Thyroid gland (tissue), 4 donors: ENCODE data around the gene TSPAN4. TPM values are rescaled to one million over a fixed set of nuclear protein-coding genes. Genes with fewer than 3 reads are reported as not detected.
A peak's percentile ranks its signal among the peaks of the same experiment; 100 is the strongest.

ENCODE experiments used
- DNase-seq, 2 donors: peaks; one replicate each; pipeline ENCODE4 v3.0.0-alpha.2; 2019
- H3K27ac ChIP-seq, 3 donors: fragments of 200-600 bp; sonication (generic); 1 replicate in 2 of 3; 2 replicates in 1 of 3; pipeline ENCODE4 v1.5.1; 2016 to 2019; ENCODE audit warnings: mild to moderate bottlenecking in 1 of 3, moderate library complexity in 1 of 3
- H3K27me3 ChIP-seq: fragments of 200-600 bp; sonication (generic); one replicate; pipeline ENCODE4 v1.5.1; 2019
- H3K36me3 ChIP-seq, 2 donors: fragments of 200-600 bp; sonication (generic); one replicate each; pipeline ENCODE4 v1.5.1; 2016 to 2019
- H3K4me1 ChIP-seq, 2 donors: fragments of 200-600 bp; sonication (generic); one replicate each; pipeline ENCODE4 v1.5.1; 2017 to 2019
- H3K4me3 ChIP-seq, 3 donors: fragments of 200-600 bp; sonication (generic); replicated peaks in 1 of 3; 1 replicate in 2 of 3; 2 replicates in 1 of 3; pipeline ENCODE4 v1.5.1; 2016; ENCODE audit warnings: mild to moderate bottlenecking in 1 of 3
- H3K9me3 ChIP-seq: fragments of 200-600 bp; sonication (generic); one replicate; pipeline ENCODE4 v1.5.1; 2017
- CTCF ChIP-seq, 6 experiments: fragments of 200-600 bp in 3 of 6; fragments of 450-650 bp in 3 of 6; sonication (generic) in 3 of 6; IDR thresholded peaks; one replicate each; pipeline ENCODE4 v1.5.1; 2016 to 2019; ENCODE audit warnings: antibody characterized with exemption in 6 of 6, mild to moderate bottlenecking in 2 of 6, inconsistent platforms in 1 of 6, moderate library complexity in 1 of 6
- POLR2A ChIP-seq, 2 donors: fragments of 450-650 bp; IDR thresholded peaks; one replicate each; pipeline ENCODE4 v1.6.1; 2017; ENCODE audit warnings: antibody characterized with exemption in 2 of 2, mild to moderate bottlenecking in 2 of 2, moderate library complexity in 1 of 2
- WGBS, 2 donors: methylation state at CpG; one replicate each; pipeline ENCODE4 v1.1.5; 2017; 5-methylcytosine and 5-hydroxymethylcytosine counted together
- intact Hi-C: fragments of 100-400 bp; cut with DNase I; formaldehyde crosslinking; loops from one replicate; pipeline ENCODE4 v1.15.1; 2023
- total RNA-seq, 4 donors: library from RNA; depleted of rRNA; stranded (reverse); fragments of >200 nt; gene quantifications; one replicate each; pipeline ENCODE4 v1.2.3, GENCODE V29; 2016

Gene TSPAN4
- total RNA-seq, 4 donors from 2014 or later: 86.1 to 127 (median 107) TPM

- peak within 1 kb of the TSS; percentile 50 to 71 (median 54) for H3K4me3 ChIP-seq
- intact Hi-C loops: no loop called here
- WGBS, 2 donors: 5% methylated on average over 18 of the region's 69 CpGs; no CpG with 5 or more reads in 1 of the 2 donors
- DNase-seq: peak; percentile 76 to 77
- peak within 1 kb of the TSS; percentile 18 to 68 (median 67) for H3K27ac ChIP-seq
- TF ChIP-seq CTCF (IDR thresholded peaks at IDR 0.05) (peak; percentile 45 to 99 (median 84)), POLR2A (IDR thresholded peaks at IDR 0.05) (peak in 1 of 2 donors; percentile 32)
- no peaks in the 10 kb centered on the region for H3K36me3 ChIP-seq
- H3K4me1 ChIP-seq: peaks cover 29 to 31% of the 10 kb centered on the region in 2 donors
- no peaks in the 10 kb centered on the region for H3K27me3 ChIP-seq
- H3K9me3 ChIP-seq: no peaks in the 10 kb centered on the region
Observed at GRCh38 chr11:798093-798713, 44.4 kb upstream of the TSPAN4 start, which contains the start of gene SLC25A22. SLC25A22 (minus strand) TSS chr11:798281; CDS start chr11:795006, 3,275 bp downstream.

DNA sequence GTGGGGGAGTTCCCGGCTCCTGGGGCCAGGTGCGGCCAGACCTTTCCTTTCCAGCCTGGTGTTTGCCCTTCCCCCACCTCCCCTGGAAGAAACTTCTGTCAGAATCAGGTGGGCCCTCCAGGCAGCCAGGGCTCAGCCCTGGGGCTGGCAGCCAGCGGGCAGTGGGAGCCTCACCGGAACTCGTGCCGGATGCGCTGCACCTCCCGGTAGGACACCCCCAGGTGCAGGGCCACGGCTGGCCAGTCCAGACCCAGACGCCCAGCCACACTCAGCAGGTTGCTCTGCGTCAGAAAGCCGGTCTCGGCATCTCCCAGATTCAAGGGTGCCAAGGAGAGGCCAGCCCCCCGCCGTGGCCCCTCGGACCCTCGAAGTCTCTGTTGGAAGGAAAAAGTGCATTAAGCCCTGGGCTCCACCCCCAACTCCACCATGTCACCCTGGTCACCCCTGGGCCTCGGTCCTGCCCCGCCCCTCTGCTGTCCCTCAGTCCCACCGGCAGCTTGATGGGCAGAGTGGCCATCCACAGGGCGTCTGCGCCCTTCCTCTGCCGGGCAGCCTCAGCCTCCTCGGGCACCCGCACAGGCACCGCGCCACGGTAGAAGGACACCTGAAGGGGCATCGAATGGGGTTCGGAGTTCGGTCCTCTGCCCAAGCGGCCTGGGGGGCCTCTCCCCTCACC lies 42.9 kb upstream of the TSPAN4 start:
- TF ChIP-seq CTCF (IDR thresholded peaks at IDR 0.05): no peak
- no peak for TF ChIP-seq POLR2A (IDR thresholded peaks at IDR 0.05)
- 94 to 95% methylated on average over 3 to 27 of the region's 32 CpGs for WGBS, 2 donors
- H3K27ac ChIP-seq: no peak overlapping the region
- H3K36me3 ChIP-seq: no peaks in the 10 kb centered on the region
- no peak for DNase-seq
- peaks cover 37 to 38% of the 10 kb centered on the region in 2 donors for H3K4me1 ChIP-seq
- no peaks in the 10 kb centered on the region for H3K9me3 ChIP-seq
- intact Hi-C loops: no loop called here
- H3K4me3 ChIP-seq: no peak overlapping the region
- no peaks in the 10 kb centered on the region for H3K27me3 ChIP-seq

DNA sequence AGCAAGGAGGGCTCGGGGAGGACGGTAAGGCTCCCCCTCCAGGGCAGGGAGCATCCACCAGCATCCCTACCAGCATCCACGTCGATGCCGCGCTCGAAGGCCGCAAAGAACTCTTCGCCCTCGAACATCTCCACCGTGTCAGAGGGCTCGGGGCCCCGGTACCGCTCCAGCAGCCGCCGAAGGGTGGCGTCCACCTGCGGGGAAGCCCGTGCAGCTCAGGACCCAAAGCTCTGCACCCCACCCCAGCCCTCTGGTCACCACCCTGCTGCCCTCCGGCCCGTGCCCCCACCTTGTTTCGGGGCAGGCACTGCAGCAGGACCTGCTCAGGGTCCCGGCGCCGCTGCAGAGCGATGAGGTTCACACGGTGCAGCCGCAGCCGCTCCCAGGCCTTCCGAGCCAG lies 42.2 kb upstream of the TSPAN4 start:
- Histone ChIP-seq H3K4me1 (peaks cover 32 to 35% of the 10 kb centered on the region in 2 donors), H3K27me3 (no peaks in the 10 kb centered on the region), H3K9me3 (no peaks in the 10 kb centered on the region), H3K27ac (no peak overlapping the region), H3K36me3 (no peaks in the 10 kb centered on the region), H3K4me3 (no peak overlapping the region)
- intact Hi-C loops: no loop called here
- WGBS, 2 donors: 86 to 98% methylated on average over 11 to 13 of the region's 30 CpGs
- TF ChIP-seq CTCF (IDR thresholded peaks at IDR 0.05) (no peak), POLR2A (IDR thresholded peaks at IDR 0.05) (no peak)
- no peak for DNase-seq

DNA sequence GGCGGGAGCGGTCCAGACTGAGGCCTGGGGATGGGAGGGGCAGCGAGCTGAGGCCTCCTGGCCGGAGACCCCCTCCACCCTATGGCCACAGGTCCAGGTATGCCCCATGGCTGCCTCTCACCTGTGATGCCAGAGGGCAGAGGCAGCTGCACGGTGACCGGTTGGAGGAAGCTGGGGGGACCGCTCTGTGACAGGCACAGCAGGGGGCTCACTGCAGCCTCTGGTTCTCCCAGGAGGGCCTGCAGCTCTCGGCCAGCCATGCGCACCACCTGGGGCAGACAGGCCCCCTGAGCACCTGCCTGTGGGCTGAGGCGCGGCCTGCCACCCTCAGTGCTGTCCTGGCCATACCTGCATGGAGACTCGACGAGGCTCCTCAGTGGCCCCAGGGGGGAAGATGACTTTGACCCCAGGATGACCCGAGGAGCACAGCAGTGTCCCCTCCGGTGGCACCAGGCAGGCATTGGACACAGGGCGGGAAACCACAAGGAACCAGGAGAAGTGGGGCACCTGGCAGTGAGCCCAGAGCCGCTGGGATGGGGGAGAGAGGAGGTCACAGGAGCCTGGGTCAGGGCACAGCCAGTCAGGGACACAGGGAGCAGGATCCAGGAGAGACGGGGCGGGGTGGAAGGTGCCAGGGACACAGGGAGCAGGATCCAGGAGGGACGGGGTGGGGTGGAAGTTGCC lies 41.4 kb upstream of the TSPAN4 start:
- DNase-seq: no peak
- 91 to 92% methylated on average over 11 to 14 of the region's 20 CpGs for WGBS, 2 donors

More for the DNA sequence above, 41.4 kb upstream of the TSPAN4 start:
- H3K36me3 ChIP-seq: no peaks in the 10 kb centered on the region
- no peak overlapping the region for H3K4me3 ChIP-seq
- H3K27me3 ChIP-seq: no peaks in the 10 kb centered on the region
- no peak overlapping the region for H3K27ac ChIP-seq
- peaks cover 29 to 31% of the 10 kb centered on the region in 2 donors for H3K4me1 ChIP-seq
- intact Hi-C loops: no loop called here
- no peak for TF ChIP-seq CTCF (IDR thresholded peaks at IDR 0.05)
- H3K9me3 ChIP-seq: no peaks in the 10 kb centered on the region
